Measurements from ENCODE around the gene CHRNA9.

CHRNA9 gene

GRCh38 chr4:40372651-40373050 lies 37.5 kb downstream of the CHRNA9 start:
- no peak overlapping the region for H2BK15ac ChIP-seq (ENCODE audit: low read length)
- no peak overlapping the region for H2BK5ac ChIP-seq (ENCODE audit: low read length)
- H4K8ac ChIP-seq (ENCODE audit: low read depth, low read length), result no peak overlapping the region
- DNase-seq (ENCODE audit: low spot score), result no peak
- H2AK5ac ChIP-seq (ENCODE audit: low read depth, low read length), result no peak overlapping the region
- H3K36me3 ChIP-seq (replicated peaks in 1 of 2; ENCODE audit: control insufficient read depth in 2 of 2, insufficient read depth in 2 of 2, low read length in 2 of 2), result no peaks in the 10 kb centered on the region
- no peak overlapping the region for H3K9ac ChIP-seq (ENCODE audit: low read depth, low read length, poor library complexity)
- no peak overlapping the region for H3K4me2 ChIP-seq (ENCODE audit: insufficient read depth, low read length, poor library complexity, severe bottlenecking)
- no peak overlapping the region for H2BK120ac ChIP-seq (ENCODE audit: low read depth, low read length)
- no peaks in the 10 kb centered on the region for H3K9me3 ChIP-seq (replicated peaks in 1 of 2; ENCODE audit: control insufficient read depth in 2 of 2, insufficient read depth in 1 of 2, low read depth in 1 of 2, low read length in 2 of 2)
- H2BK12ac ChIP-seq (ENCODE audit: low read length), result no peak overlapping the region
- no peak overlapping the region for H3K18ac ChIP-seq (ENCODE audit: low read length)
- H3K4ac ChIP-seq (ENCODE audit: low read length), result no peak overlapping the region
- no peaks in the 10 kb centered on the region for H3K4me1 ChIP-seq (ENCODE audit: control insufficient read depth in 2 of 2, insufficient read depth in 1 of 2, low read depth in 1 of 2, low read length in 2 of 2)
- no peak overlapping the region for H2AFZ ChIP-seq (ENCODE audit: low read length)
- H4K91ac ChIP-seq (ENCODE audit: low read depth, low read length, poor library complexity), result no peak overlapping the region
- no peak overlapping the region for H3K4me3 ChIP-seq (ENCODE audit: low read length in 2 of 2)
- H3K27ac ChIP-seq (replicated peaks; ENCODE audit: low read length), result no peak overlapping the region
- no CpG with 5 or more reads among the region's 3 CpGs for WGBS, 2 donors (ENCODE audit: extremely low coverage in 2 of 2, insufficient read length in 2 of 2, insufficient replicate concordance in 1 of 2)
- H3K23ac ChIP-seq (ENCODE audit: low read depth, low read length, poor library complexity), result no peak overlapping the region
- no peaks in the 10 kb centered on the region for H3K27me3 ChIP-seq (ENCODE audit: control insufficient read depth in 3 of 3, insufficient read depth in 3 of 3, low read depth in 1 of 3, low read length in 3 of 3)
- no peaks in the 10 kb centered on the region for H3K79me1 ChIP-seq (ENCODE audit: low read depth, low read length)
- no peak overlapping the region for H3K14ac ChIP-seq (ENCODE audit: low read length)

DNA sequence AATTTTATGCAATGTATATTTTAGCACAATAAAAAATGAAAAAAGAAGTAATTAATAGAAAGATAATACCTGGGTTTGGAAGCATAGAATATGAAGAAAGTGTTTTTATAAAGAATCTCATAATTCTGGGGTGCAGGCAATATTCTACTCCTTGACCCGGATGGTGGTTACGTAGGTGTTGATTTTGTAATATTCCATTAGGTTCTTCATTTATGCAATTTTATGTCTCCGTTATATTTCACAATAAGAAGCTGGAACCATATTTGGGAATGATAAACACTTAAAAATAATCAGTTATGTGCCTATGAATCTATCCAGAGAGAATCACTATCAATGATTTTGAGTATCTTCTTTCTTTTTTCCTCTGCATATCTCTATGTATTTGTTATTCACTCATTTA lies 38.5 kb downstream of the CHRNA9 start:
- Histone ChIP-seq H2BK5ac (ENCODE audit: low read length) (no peak overlapping the region), H4K8ac (ENCODE audit: low read depth, low read length) (no peak overlapping the region), H3K4me1 (ENCODE audit: control insufficient read depth in 2 of 2, insufficient read depth in 1 of 2, low read depth in 1 of 2, low read length in 2 of 2) (no peaks in the 10 kb centered on the region), H2AK5ac (ENCODE audit: low read depth, low read length) (no peak overlapping the region), H4K91ac (ENCODE audit: low read depth, low read length, poor library complexity) (no peak overlapping the region), H3K4ac (ENCODE audit: low read length) (no peak overlapping the region), H3K9me3 (replicated peaks in 1 of 2; ENCODE audit: control insufficient read depth in 2 of 2, insufficient read depth in 1 of 2, low read depth in 1 of 2, low read length in 2 of 2) (no peaks in the 10 kb centered on the region), H3K36me3 (replicated peaks in 1 of 2; ENCODE audit: control insufficient read depth in 2 of 2, insufficient read depth in 2 of 2, low read length in 2 of 2) (no peaks in the 10 kb centered on the region), H3K18ac (ENCODE audit: low read length) (no peak overlapping the region), H2AFZ (ENCODE audit: low read length) (no peak overlapping the region), H2BK120ac (ENCODE audit: low read depth, low read length) (no peak overlapping the region), H3K23ac (ENCODE audit: low read depth, low read length, poor library complexity) (no peak overlapping the region), H3K4me3 (ENCODE audit: low read length in 2 of 2) (no peak overlapping the region), H3K27me3 (ENCODE audit: control insufficient read depth in 3 of 3, insufficient read depth in 3 of 3, low read depth in 1 of 3, low read length in 3 of 3) (no peaks in the 10 kb centered on the region), H2BK12ac (ENCODE audit: low read length) (no peak overlapping the region), H2BK15ac (ENCODE audit: low read length) (no peak overlapping the region), H3K14ac (ENCODE audit: low read length) (no peak overlapping the region), H3K4me2 (ENCODE audit: insufficient read depth, low read length, poor library complexity, severe bottlenecking) (no peak overlapping the region), H3K79me1 (ENCODE audit: low read depth, low read length) (no peaks in the 10 kb centered on the region), H3K9ac (ENCODE audit: low read depth, low read length, poor library complexity) (no peak overlapping the region), H3K27ac (replicated peaks; ENCODE audit: low read length) (no peak overlapping the region)
- no CpG with 5 or more reads among the region's 3 CpGs for WGBS, 2 donors (ENCODE audit: extremely low coverage in 2 of 2, insufficient read length in 2 of 2, insufficient replicate concordance in 1 of 2)
- no peak for DNase-seq (ENCODE audit: low spot score)

DNA sequence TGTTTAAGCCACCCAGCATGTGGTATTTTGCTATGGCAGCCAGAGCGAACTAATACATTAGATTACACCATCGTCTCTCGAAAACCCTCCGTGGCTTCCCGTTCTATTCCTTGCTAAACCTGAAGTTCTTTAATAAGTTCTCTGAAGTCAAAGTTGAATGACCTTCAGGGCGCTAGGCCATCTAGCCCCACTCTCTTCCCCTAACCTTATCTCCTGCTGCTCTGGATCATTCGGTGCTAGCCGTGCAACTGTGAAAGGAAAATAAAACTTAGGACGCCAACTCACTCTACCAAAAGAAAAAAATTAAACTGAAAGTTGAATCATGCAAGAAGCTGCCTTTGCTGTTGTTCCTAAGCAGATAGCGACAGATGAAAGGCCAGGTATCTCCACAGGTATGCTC lies 40.0 kb downstream of the CHRNA9 start:
- no peak for DNase-seq (ENCODE audit: low spot score)
- Histone ChIP-seq H4K8ac (ENCODE audit: low read depth, low read length) (no peak overlapping the region), H3K27ac (replicated peaks; ENCODE audit: low read length) (no peak overlapping the region), H4K91ac (ENCODE audit: low read depth, low read length, poor library complexity) (no peak overlapping the region), H3K9me3 (replicated peaks in 1 of 2; ENCODE audit: control insufficient read depth in 2 of 2, insufficient read depth in 1 of 2, low read depth in 1 of 2, low read length in 2 of 2) (no peaks in the 10 kb centered on the region), H3K4me2 (ENCODE audit: insufficient read depth, low read length, poor library complexity, severe bottlenecking) (no peak overlapping the region), H3K79me1 (ENCODE audit: low read depth, low read length) (no peaks in the 10 kb centered on the region), H3K4me1 (ENCODE audit: control insufficient read depth in 2 of 2, insufficient read depth in 1 of 2, low read depth in 1 of 2, low read length in 2 of 2) (no peaks in the 10 kb centered on the region), H3K27me3 (ENCODE audit: control insufficient read depth in 3 of 3, insufficient read depth in 3 of 3, low read depth in 1 of 3, low read length in 3 of 3) (no peaks in the 10 kb centered on the region), H2AK5ac (ENCODE audit: low read depth, low read length) (no peak overlapping the region), H2BK120ac (ENCODE audit: low read depth, low read length) (no peak overlapping the region), H2BK5ac (ENCODE audit: low read length) (no peak overlapping the region), H3K36me3 (replicated peaks in 1 of 2; ENCODE audit: control insufficient read depth in 2 of 2, insufficient read depth in 2 of 2, low read length in 2 of 2) (no peaks in the 10 kb centered on the region), H3K9ac (ENCODE audit: low read depth, low read length, poor library complexity) (no peak overlapping the region), H2BK12ac (ENCODE audit: low read length) (no peak overlapping the region), H3K23ac (ENCODE audit: low read depth, low read length, poor library complexity) (no peak overlapping the region), H2BK15ac (ENCODE audit: low read length) (no peak overlapping the region), H3K18ac (ENCODE audit: low read length) (no peak overlapping the region), H3K14ac (ENCODE audit: low read length) (no peak overlapping the region), H3K4ac (ENCODE audit: low read length) (no peak overlapping the region), H2AFZ (ENCODE audit: low read length) (no peak overlapping the region), H3K4me3 (ENCODE audit: low read length in 2 of 2) (no peak overlapping the region)
- WGBS, 2 donors (ENCODE audit: extremely low coverage in 2 of 2, insufficient read length in 2 of 2, insufficient replicate concordance in 1 of 2), result no CpG with 5 or more reads among the region's 10 CpGs

GRCh38 chr4:40375620-40376019 lies 40.5 kb downstream of the CHRNA9 start:
- no peaks in the 10 kb centered on the region for H3K79me1 ChIP-seq (ENCODE audit: low read depth, low read length)
- no peak overlapping the region for H4K8ac ChIP-seq (ENCODE audit: low read depth, low read length)
- no peaks in the 10 kb centered on the region for H3K27me3 ChIP-seq (ENCODE audit: control insufficient read depth in 3 of 3, insufficient read depth in 3 of 3, low read depth in 1 of 3, low read length in 3 of 3)
- no peak overlapping the region for H2BK120ac ChIP-seq (ENCODE audit: low read depth, low read length)
- no peak overlapping the region for H3K27ac ChIP-seq (replicated peaks; ENCODE audit: low read length)
- no peaks in the 10 kb centered on the region for H3K9me3 ChIP-seq (replicated peaks in 1 of 2; ENCODE audit: control insufficient read depth in 2 of 2, insufficient read depth in 1 of 2, low read depth in 1 of 2, low read length in 2 of 2)
- no peak overlapping the region for H2AK5ac ChIP-seq (ENCODE audit: low read depth, low read length)
- DNase-seq (ENCODE audit: low spot score), result no peak
- H3K4me2 ChIP-seq (ENCODE audit: insufficient read depth, low read length, poor library complexity, severe bottlenecking), result no peak overlapping the region
- no peak overlapping the region for H3K4ac ChIP-seq (ENCODE audit: low read length)
- WGBS, 2 donors (ENCODE audit: extremely low coverage in 2 of 2, insufficient read length in 2 of 2, insufficient replicate concordance in 1 of 2), result no CpG with 5 or more reads among the region's 2 CpGs
- no peak overlapping the region for H2AFZ ChIP-seq (ENCODE audit: low read length)
- H2BK5ac ChIP-seq (ENCODE audit: low read length), result no peak overlapping the region
- H3K36me3 ChIP-seq (replicated peaks in 1 of 2; ENCODE audit: control insufficient read depth in 2 of 2, insufficient read depth in 2 of 2, low read length in 2 of 2), result no peaks in the 10 kb centered on the region
- no peak overlapping the region for H3K18ac ChIP-seq (ENCODE audit: low read length)
- H3K4me3 ChIP-seq (ENCODE audit: low read length in 2 of 2), result no peak overlapping the region
- H4K91ac ChIP-seq (ENCODE audit: low read depth, low read length, poor library complexity), result no peak overlapping the region
- H3K14ac ChIP-seq (ENCODE audit: low read length), result no peak overlapping the region
- no peak overlapping the region for H2BK15ac ChIP-seq (ENCODE audit: low read length)
- no peak overlapping the region for H2BK12ac ChIP-seq (ENCODE audit: low read length)
- H3K23ac ChIP-seq (ENCODE audit: low read depth, low read length, poor library complexity), result no peak overlapping the region
- H3K4me1 ChIP-seq (ENCODE audit: control insufficient read depth in 2 of 2, insufficient read depth in 1 of 2, low read depth in 1 of 2, low read length in 2 of 2), result no peaks in the 10 kb centered on the region
- H3K9ac ChIP-seq (ENCODE audit: low read depth, low read length, poor library complexity), result no peak overlapping the region
